Prostate gland (tissue), 2 donors: Measurements from ENCODE around the gene RSRC1. TPM values are rescaled to one million over a fixed set of nuclear protein-coding genes. Genes with fewer than 3 reads are reported as not detected.

Experiments
- DNase-seq: peaks from one replicate; pipeline ENCODE4 v3.0.0-alpha.2; 2019; ENCODE audit warnings: low spot score
- H3K27ac ChIP-seq, 2 donors: fragments of 200-600 bp; sonication (generic); 2 replicates each; pipeline ENCODE4 v1.5.1; 2017 to 2019
- H3K27me3 ChIP-seq: fragments of 200-600 bp; sonication (generic); replicated peaks from 2 replicates; pipeline ENCODE4 v1.5.1; 2019; ENCODE audit not compliant: insufficient read depth
- H3K36me3 ChIP-seq, 2 donors: fragments of 200-600 bp; sonication (generic); 1 replicate in 1 of 2; 2 replicates in 1 of 2; pipeline versions ENCODE4 v1.5.1 to v1.8.1; 2017 to 2019
- H3K4me1 ChIP-seq: fragments of 200-600 bp; sonication (generic); replicated peaks from 2 replicates; pipeline ENCODE4 v1.5.1; 2019
- H3K4me3 ChIP-seq, 2 donors: fragments of 200-600 bp; sonication (generic); 2 replicates each; pipeline ENCODE4 v1.5.1; 2017 to 2019
- H3K9me3 ChIP-seq: fragments of 200-600 bp; sonication (generic); 2 replicates; pipeline ENCODE4 v1.5.1; 2017
- CTCF ChIP-seq, 4 experiments: fragments of 200-600 bp in 2 of 4; fragments of 450-650 bp in 2 of 4; sonication (generic) in 2 of 4; IDR thresholded peaks; 1 replicate in 3 of 4; 2 replicates in 1 of 4; pipeline ENCODE4 v1.5.1; 2016 to 2019; ENCODE audit warnings: antibody characterized with exemption in 4 of 4, mild to moderate bottlenecking in 2 of 4, moderate library complexity in 2 of 4
- POLR2A ChIP-seq: fragments of 450-650 bp; IDR thresholded peaks from one replicate; pipeline ENCODE4 v1.6.1; 2016; ENCODE audit warnings: antibody characterized with exemption, mild to moderate bottlenecking
- POLR2AphosphoS5 ChIP-seq: sonication (generic); formaldehyde crosslinking; IDR thresholded peaks from one replicate; pipeline ENCODE4 v1.6.1; 2017; ENCODE audit warnings: antibody characterized with exemption
- WGBS: methylation state at CpG from one replicate; pipeline ENCODE4 v1.1.5; 2018; 5-methylcytosine and 5-hydroxymethylcytosine counted together
- intact Hi-C: fragments of 100-400 bp; cut with DNase I; formaldehyde crosslinking; loops from one replicate; pipeline ENCODE4 v1.14.2; 2022
- total RNA-seq, 2 donors: library from RNA; depleted of rRNA; stranded (reverse); fragments of >200 nt; gene quantifications; one replicate each; pipeline ENCODE4 v1.1.0, GENCODE V29; 2016

RSRC1 gene
- total RNA-seq, 2 donors from 2014 or later = 36.5 to 50.7 TPM

- 63% methylated on average over 2 of the region's 2 CpGs for WGBS
- Histone ChIP-seq H3K36me3 (no peaks in the 10 kb centered on the region), H3K27me3 (no peaks in the 10 kb centered on the region), H3K9me3 (no peaks in the 10 kb centered on the region), H3K4me1 (no peaks in the 10 kb centered on the region), H3K4me3 (no peak overlapping the region), H3K27ac (no peak overlapping the region)
- TF ChIP-seq POLR2AphosphoS5 (no peak), POLR2A (no peak), CTCF (IDR thresholded peaks at IDR 0.05) (no peak)
- intact Hi-C loops = no loop called here
- DNase-seq = no peak
Measured at GRCh38 chr3:158368271-158368670, 258.4 kb downstream of the RSRC1 start.

GRCh38 chr3:158369279-158369678 is 259.4 kb downstream of the RSRC1 start:
- TF ChIP-seq POLR2AphosphoS5 = no peak
- TF ChIP-seq POLR2A = no peak
- intact Hi-C loops = no loop called here
- H3K4me3 ChIP-seq = no peak overlapping the region
- DNase-seq = no peak
- H3K4me1 ChIP-seq = no peaks in the 10 kb centered on the region
- H3K27me3 ChIP-seq = no peaks in the 10 kb centered on the region
- no peaks in the 10 kb centered on the region for H3K36me3 ChIP-seq
- H3K9me3 ChIP-seq = no peaks in the 10 kb centered on the region
- H3K27ac ChIP-seq = no peak overlapping the region
- 100% methylated on average over 1 of the region's 1 CpG for WGBS

GRCh38 chr3:158379517-158379916 is 269.6 kb downstream of the RSRC1 start:
- intact Hi-C loops = no loop called here
- no peaks in the 10 kb centered on the region for H3K27me3 ChIP-seq
- WGBS = 94% methylated on average over 4 of the region's 4 CpGs
- no peaks in the 10 kb centered on the region for H3K36me3 ChIP-seq
- no peak for TF ChIP-seq POLR2AphosphoS5
- no peak for TF ChIP-seq CTCF (IDR thresholded peaks at IDR 0.05)
- no peak for TF ChIP-seq POLR2A
- no peak for DNase-seq
- H3K4me1 ChIP-seq = no peaks in the 10 kb centered on the region
- H3K9me3 ChIP-seq = no peaks in the 10 kb centered on the region
- H3K27ac ChIP-seq = no peak overlapping the region
- H3K4me3 ChIP-seq = no peak overlapping the region

GRCh38 chr3:158381262-158381868 is 271.5 kb downstream of the RSRC1 start:
- H3K4me1 ChIP-seq = no peaks in the 10 kb centered on the region
- no peak for DNase-seq
- H3K36me3 ChIP-seq = no peaks in the 10 kb centered on the region
- intact Hi-C loops = no loop called here
- no peak for TF ChIP-seq POLR2A
- no peak for TF ChIP-seq CTCF (IDR thresholded peaks at IDR 0.05)
- TF ChIP-seq POLR2AphosphoS5 = no peak
- WGBS = 93% methylated on average over 2 of the region's 2 CpGs
- no peak overlapping the region for H3K27ac ChIP-seq
- no peaks in the 10 kb centered on the region for H3K9me3 ChIP-seq
- H3K27me3 ChIP-seq = no peaks in the 10 kb centered on the region
- H3K4me3 ChIP-seq = no peak overlapping the region

GRCh38 chr3:158382479-158382878 is 272.6 kb downstream of the RSRC1 start:
- Histone ChIP-seq H3K27ac (no peak overlapping the region), H3K4me1 (no peaks in the 10 kb centered on the region), H3K36me3 (no peaks in the 10 kb centered on the region), H3K9me3 (no peaks in the 10 kb centered on the region), H3K27me3 (no peaks in the 10 kb centered on the region), H3K4me3 (no peak overlapping the region)
- no peak for DNase-seq
- intact Hi-C loops = no loop called here
- no peak for TF ChIP-seq POLR2AphosphoS5
- no peak for TF ChIP-seq POLR2A
- no peak for TF ChIP-seq CTCF (IDR thresholded peaks at IDR 0.05)
- whole genome bisulfite sequencing = 83% methylated on average over 2 of the region's 2 CpGs
